ENCODE data around the gene MAD1L1.

MAD1L1 gene

GRCh38 chr7:2099048-2099957 is 133.4 kb downstream of the MAD1L1 start:
- no peak for FAIRE-seq

- FAIRE-seq: no peak
Measured at GRCh38 chr7:2098496-2098895, 134.2 kb downstream of the MAD1L1 start.

- no peak for FAIRE-seq
Measured at GRCh38 chr7:2098056-2098455, 134.7 kb downstream of the MAD1L1 start.

DNA sequence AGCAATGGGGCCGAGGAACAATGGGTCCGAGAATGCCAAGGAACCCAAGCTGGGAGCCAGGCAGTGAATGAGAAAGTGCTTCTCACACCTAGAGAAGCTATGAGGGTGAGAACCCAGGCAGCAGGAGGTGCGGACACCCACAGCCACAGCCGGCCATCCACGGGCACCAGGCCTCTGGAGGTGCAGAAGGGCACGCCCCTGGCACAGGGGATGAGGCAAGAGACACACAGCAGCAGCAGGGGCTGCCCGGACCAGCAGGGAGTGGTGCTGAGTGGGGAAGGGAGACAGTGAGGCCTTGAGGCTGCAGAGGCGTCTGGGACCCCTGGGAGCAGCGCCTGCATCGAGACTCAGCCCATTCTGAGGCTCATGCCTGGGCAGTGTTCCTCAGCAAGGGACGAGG is 135.3 kb downstream of the MAD1L1 start:
- no peak for FAIRE-seq

- no peak for FAIRE-seq
Measured at GRCh38 chr7:2096692-2097387, 135.9 kb downstream of the MAD1L1 start.

GRCh38 chr7:2095436-2095835 is 137.3 kb downstream of the MAD1L1 start:
- no peak for FAIRE-seq

- no peak for FAIRE-seq
Measured at GRCh38 chr7:2094454-2095045, 138.2 kb downstream of the MAD1L1 start.

DNA sequence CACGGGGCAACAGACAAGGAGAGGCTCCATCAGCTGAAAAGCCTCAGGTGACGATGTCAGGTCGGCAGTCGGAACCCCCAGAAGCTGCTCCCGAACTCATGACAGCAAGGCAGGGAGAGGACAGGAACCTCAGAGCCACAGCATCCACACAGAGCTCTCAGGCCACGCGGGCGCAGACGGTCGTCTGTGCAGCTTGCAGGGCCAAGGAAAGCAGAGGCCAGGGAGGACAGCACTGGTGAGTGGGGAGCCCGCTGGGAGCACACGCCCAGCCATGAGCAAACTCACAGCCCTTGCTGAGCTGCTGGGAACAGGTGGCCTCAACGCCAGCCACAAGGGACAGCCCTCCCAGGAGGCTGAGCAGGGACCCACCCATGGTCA is 138.9 kb downstream of the MAD1L1 start:
- no peak for FAIRE-seq

GRCh38 chr7:2093215-2093842 is 139.4 kb downstream of the MAD1L1 start:
- no peak for FAIRE-seq

GRCh38 chr7:2092279-2092678 is 140.5 kb downstream of the MAD1L1 start:
- no peak for FAIRE-seq

DNA sequence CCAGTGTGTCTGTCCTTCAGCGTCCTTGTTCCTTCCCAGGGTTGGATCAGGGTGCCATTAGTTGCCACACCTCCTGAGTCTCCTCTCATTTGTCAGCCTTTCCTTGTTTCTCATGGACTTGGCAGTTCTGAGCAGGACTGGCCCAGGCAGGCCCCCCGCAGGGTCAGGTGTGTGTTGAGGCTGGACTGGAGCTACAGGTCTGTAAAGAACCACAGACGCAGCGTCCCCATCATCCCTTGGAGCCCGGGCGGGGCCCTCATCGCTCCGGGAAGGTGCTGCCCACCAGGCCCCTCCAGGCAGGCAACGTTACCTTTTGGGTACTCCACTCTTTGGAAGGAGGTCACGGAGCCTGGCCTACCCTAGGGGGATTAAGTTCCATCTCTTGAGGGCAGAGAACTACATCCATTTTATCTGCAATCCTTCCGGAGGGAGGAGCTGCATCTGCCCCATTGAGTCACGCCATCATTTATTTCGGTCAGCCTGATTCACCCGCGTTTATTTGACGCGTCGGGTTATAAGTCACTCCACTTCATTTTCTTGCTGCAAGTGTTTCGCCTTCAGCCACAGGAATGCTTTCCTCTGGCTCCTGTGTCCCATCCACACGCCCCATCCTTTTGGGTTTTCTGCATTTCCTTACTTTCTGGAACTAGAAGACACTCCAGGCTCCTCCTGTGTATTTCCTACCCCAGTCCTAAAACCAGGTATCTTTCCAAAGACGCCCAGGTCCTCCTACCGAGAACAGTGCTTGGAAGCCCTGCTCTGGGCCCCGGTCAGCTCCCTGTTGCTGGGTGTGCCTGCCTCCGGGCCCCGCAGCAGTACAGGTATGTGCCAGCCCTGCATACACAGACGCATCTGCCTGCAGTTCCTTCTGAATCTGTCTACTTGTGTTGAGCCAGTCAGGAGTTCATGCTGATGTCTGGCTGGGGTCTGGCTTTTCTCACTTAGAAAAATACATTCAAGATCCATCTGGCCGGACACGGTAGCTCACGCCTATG is 141.9 kb downstream of the MAD1L1 start:
- FAIRE-seq: no peak

DNA sequence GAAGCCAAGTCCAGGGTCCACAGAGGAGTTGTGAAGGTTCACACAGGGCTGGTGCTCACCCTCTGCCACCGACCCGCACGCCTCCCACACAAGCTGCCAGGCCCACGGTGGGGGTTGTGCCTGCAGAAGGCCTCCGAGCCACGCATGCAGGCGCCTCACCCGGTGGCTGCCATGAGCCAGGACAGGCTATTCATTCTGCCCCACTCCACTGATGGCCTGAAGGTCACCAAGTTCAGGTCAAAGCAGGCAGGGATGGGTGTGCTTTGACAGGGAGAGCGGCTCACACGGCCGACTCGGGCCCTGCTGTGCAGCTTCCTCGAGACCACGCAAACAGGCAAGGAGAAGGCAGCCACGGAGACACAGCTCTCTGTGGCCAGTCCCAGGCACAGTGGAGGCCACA is 143.9 kb downstream of the MAD1L1 start:
- FAIRE-seq: no peak

GRCh38 chr7:2087744-2088143 is 145.0 kb downstream of the MAD1L1 start:
- no peak for FAIRE-seq

- FAIRE-seq: no peak
Measured at GRCh38 chr7:2086229-2086628, 146.5 kb downstream of the MAD1L1 start.

DNA sequence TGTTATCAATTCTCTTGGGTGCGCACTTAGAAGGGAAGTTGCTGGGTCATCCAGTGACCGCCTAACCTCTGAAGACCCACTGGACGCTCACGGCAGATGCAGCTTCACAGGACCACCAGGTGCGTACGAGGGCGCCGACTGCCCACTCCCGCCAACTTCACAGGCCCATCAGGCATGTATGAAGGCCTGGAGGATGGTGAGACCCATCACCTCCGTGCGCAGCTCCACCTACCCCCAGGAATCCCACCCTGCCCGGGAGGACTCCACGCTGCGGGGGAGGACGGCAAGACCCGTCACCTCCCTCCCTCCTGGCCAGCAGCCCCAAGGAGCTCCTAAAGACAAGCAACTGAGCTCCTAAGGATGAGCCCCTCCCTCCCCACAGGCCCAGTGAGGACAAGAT is 146.9 kb downstream of the MAD1L1 start:
- FAIRE-seq: no peak

- FAIRE-seq: no peak
Measured at GRCh38 chr7:2084781-2085505, 147.8 kb downstream of the MAD1L1 start.

DNA sequence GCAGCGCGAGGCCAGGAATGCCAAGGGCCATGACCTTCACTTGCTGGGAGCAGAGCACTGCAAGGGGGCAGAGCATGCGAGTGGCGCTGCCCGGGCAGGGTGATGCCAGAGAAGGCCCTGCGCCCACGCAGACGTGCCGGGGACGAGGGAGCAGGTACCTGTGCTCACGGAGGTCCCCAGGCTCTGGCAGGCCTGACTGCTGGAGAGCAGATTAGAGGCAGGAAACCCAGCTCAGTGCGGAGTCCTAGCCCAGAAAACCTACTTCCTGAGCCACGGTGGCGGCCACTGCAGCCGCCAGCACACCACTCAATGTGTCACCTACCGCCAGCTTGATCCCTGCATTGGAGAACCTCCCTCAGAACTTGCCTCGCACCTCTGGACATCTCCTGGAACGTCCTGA is 148.4 kb downstream of the MAD1L1 start:
- FAIRE-seq: no peak

DNA sequence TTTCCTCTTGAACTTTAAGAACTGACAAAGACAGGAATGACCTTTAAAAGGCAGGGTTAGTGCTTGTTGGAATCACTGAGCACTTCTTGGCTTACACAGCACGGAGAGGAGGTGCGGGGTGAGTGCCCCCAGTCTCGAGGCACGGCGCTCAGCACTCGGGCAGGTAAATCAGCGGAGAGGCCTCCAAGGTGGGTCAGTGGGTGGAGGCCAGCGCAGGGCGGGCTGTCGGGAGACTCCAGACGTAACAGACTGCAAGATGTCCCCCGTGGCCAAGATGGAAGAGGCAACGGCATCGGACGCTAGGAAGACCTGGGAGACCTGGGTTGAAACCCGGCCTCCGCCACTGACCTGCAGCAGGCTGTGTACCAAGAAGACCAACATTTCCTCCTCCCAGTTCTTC is 149.4 kb downstream of the MAD1L1 start:
- FAIRE-seq: no peak

GRCh38 chr7:2082139-2082998 is 150.4 kb downstream of the MAD1L1 start:
- FAIRE-seq: no peak

DNA sequence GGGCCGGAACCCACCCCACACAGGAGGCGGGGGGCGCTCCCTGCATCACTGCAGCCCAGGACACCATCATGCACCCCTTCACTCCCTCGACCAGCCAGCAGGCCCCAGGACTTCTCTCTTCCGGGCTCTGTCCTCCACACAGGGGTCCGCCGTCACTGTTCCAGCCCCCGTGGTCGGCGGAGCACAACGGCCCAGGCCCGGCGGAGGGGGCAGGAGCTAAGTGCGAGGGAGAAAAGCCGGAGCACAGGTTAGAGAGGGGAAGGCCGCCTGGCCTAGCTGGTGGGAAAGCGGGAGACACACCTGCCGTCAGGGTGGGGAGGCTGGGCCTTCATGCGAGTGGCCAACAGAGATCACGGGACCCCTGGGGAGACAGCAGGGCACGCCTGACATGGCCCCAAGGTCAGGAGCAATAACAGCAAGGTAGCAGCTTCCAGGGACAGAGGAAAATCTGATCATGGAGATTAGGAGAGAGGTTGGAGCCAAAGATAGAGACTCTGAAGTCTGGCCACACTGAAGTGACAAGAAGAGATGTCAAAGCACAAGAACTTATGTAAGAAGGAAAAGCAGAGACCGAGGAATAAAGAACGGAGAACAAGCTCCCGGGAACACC is 151.1 kb downstream of the MAD1L1 start:
- FAIRE-seq: no peak
